Thoracic aorta (tissue), 2 donors: Measurements from ENCODE around the gene ATP2A2. TPM values are rescaled to one million over a fixed set of nuclear protein-coding genes. Genes with fewer than 3 reads are reported as not detected.
A peak's percentile ranks its signal among the peaks of the same experiment; 100 is the strongest.

Experiments used
- ATAC-seq: fragments of 150-250 bp; one replicate; pipeline ENCODE4 v1.8.0; 2017; ENCODE audit warnings: low read depth; ENCODE audit not compliant: insufficient number of reproducible peaks, low FRiP score
- DNase-seq: peaks from one replicate; pipeline ENCODE4 v3.0.0-alpha.2; 2020; ENCODE audit warnings: low spot score
- H3K27ac ChIP-seq, 2 donors: fragments of 200-600 bp; sonication (generic); 1 replicate in 1 of 2; 2 replicates in 1 of 2; pipeline ENCODE4 v1.5.1; 2016; ENCODE audit warnings: mild to moderate bottlenecking in 2 of 2, moderate library complexity in 2 of 2
- H3K27me3 ChIP-seq: fragments of 200-600 bp; sonication (generic); replicated peaks from 2 replicates; pipeline ENCODE4 v1.6.0; 2016; ENCODE audit warnings: mild to moderate bottlenecking; ENCODE audit not compliant: insufficient read depth
- H3K36me3 ChIP-seq: fragments of 200-600 bp; sonication (generic); one replicate; pipeline ENCODE4 v1.5.1; 2016
- H3K4me1 ChIP-seq, 2 donors: fragments of 200-600 bp; sonication (generic); 1 replicate in 1 of 2; 2 replicates in 1 of 2; pipeline versions ENCODE4 v1.5.1 to v1.6.0; 2016; ENCODE audit warnings: low read depth in 2 of 2, mild to moderate bottlenecking in 1 of 2; ENCODE audit not compliant: control insufficient read depth in 1 of 2
- H3K4me3 ChIP-seq: fragments of 200-600 bp; sonication (generic); 2 replicates; pipeline ENCODE4 v1.5.1; 2016; ENCODE audit warnings: mild to moderate bottlenecking
- H3K9me3 ChIP-seq: fragments of 200-600 bp; sonication (generic); 2 replicates; pipeline ENCODE4 v1.5.1; 2016
- CTCF ChIP-seq: fragments of 200-600 bp; sonication (generic); IDR thresholded peaks from one replicate; pipeline ENCODE4 v1.5.1; 2019; ENCODE audit warnings: antibody characterized with exemption
- total RNA-seq, 2 donors: library from RNA; depleted of rRNA; stranded (reverse); fragments of >200 nt; gene quantifications; one replicate each; pipeline versions ENCODE4 v1.1.0 to v1.2.3, GENCODE V29; 2016

ATP2A2 gene
- total RNA-seq, 2 donors from 2014 or later: 226 to 290 TPM

- peak overlapping the region; percentile 75 to 77 for H3K27ac ChIP-seq
These were observed 30.9 kb downstream of the ATP2A2 start for GRCh38 chr12:110311903-110312302.

GRCh38 chr12:110312581-110313360 is 31.7 kb downstream of the ATP2A2 start:
- ATAC-seq: peak; percentile 66
- TF ChIP-seq CTCF: no peak
- Histone ChIP-seq H3K36me3 (peaks cover 5% of the 10 kb centered on the region), H3K9me3 (no peaks in the 10 kb centered on the region), H3K4me3 (no peak overlapping the region), H3K27ac (peak overlapping the region; percentile 75 to 77), H3K27me3 (no peaks in the 10 kb centered on the region), H3K4me1 (peaks cover 52 to 88% of the 10 kb centered on the region in 2 donors)
- DNase-seq: peak; percentile 18

More at GRCh38 chr12:110311903-110312302, 30.9 kb downstream of the ATP2A2 start:
- DNase-seq (no peak), ATAC-seq (no peak)
- H3K4me3 ChIP-seq: no peak overlapping the region
- H3K27me3 ChIP-seq: no peaks in the 10 kb centered on the region
- TF ChIP-seq CTCF: no peak
- peaks cover 44 to 90% of the 10 kb centered on the region in 2 donors for H3K4me1 ChIP-seq
- H3K9me3 ChIP-seq: no peaks in the 10 kb centered on the region
- H3K36me3 ChIP-seq: peaks cover 5% of the 10 kb centered on the region

GRCh38 chr12:110314308-110314707 is 33.3 kb downstream of the ATP2A2 start:
- no peak for ATAC-seq
- Histone ChIP-seq H3K36me3 (peaks cover 8% of the 10 kb centered on the region), H3K4me1 (peaks cover 51 to 90% of the 10 kb centered on the region in 2 donors), H3K9me3 (no peaks in the 10 kb centered on the region), H3K27ac (peak overlapping the region; percentile 75 to 77), H3K27me3 (no peaks in the 10 kb centered on the region), H3K4me3 (no peak overlapping the region)
- DNase-seq: no peak
- no peak for TF ChIP-seq CTCF

- ATAC-seq (no peak), DNase-seq (no peak)
- H3K36me3 ChIP-seq: peaks cover 3% of the 10 kb centered on the region
- H3K27ac ChIP-seq: peak overlapping the region; percentile 21 to 59
- no peak for TF ChIP-seq CTCF
- no peaks in the 10 kb centered on the region for H3K27me3 ChIP-seq
- H3K4me3 ChIP-seq: no peak overlapping the region
- H3K9me3 ChIP-seq: no peaks in the 10 kb centered on the region
- H3K4me1 ChIP-seq: peaks cover 50 to 81% of the 10 kb centered on the region in 2 donors
These were observed 35.8 kb downstream of the ATP2A2 start for GRCh38 chr12:110316861-110317260.

GRCh38 chr12:110317911-110318310 is 36.9 kb downstream of the ATP2A2 start:
- H3K36me3 ChIP-seq: peaks cover 4% of the 10 kb centered on the region
- TF ChIP-seq CTCF: no peak
- DNase-seq (no peak), ATAC-seq (no peak)
- peak overlapping the region; percentile 21 to 59 for H3K27ac ChIP-seq
- peaks cover 40 to 74% of the 10 kb centered on the region in 2 donors for H3K4me1 ChIP-seq
- no peaks in the 10 kb centered on the region for H3K27me3 ChIP-seq
- no peak overlapping the region for H3K4me3 ChIP-seq
- no peaks in the 10 kb centered on the region for H3K9me3 ChIP-seq
